ENCODE measurements around the gene PPP2R5C.

Gene PPP2R5C

DNA sequence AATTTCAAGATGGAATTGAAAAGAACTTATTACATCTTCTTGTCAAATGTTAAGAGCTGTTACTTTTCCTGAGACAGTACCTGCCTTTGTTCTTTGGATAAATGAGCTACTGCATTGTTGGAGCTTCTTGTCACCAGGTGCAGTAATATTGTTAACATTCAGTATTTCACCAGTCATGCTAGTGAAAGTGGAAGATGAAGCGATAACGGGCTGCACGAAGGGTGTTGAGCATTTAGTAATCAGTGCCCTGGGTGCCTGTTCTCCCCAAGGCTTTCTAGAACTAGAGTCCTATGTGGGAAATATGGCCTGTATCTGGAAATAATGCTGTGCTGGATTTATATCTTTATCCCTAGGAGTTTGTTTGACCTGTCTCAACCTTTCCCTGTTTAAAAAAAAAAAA lies 83.2 kb downstream of the PPP2R5C start:
- no peak for DNase-seq

DNA sequence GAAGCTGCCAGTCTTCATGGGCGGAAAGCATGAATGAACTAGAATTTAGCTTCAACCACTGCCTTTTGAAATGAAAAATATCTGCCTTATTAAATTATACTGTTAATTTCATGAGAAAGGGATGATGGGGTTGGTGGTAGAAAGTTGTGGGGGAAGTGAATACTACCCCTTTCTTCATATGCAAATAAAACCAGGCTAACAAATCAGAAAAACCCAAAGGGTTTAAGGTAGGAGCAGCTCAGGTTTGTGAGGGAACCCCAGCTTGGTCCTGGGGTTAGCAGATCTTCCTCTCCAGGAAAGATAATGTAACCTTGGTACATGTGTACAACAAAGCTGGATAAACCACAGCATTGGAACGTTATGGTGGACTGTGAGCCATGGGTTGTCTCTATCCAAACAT lies 84.0 kb downstream of the PPP2R5C start:
- no peak for DNase-seq

DNA sequence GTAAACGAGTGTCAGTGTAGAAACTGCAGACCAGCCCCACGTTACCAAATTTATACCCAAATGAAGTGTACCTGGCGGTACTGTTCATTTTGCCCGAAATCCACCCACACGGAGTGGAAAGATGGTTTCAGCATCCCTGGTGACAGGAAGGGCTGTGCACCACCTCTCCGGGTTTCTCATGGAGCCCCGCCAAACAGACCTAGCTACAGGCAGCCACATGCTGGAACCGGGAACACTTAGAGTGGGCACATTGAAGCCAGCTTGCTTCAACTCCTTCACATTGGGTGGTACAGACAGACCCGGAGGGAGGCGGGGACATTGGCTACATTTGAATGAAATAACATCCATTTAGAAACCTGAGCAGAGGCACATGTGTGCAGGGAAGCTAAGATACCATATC lies 84.4 kb downstream of the PPP2R5C start:
- no peak for DNase-seq

DNA sequence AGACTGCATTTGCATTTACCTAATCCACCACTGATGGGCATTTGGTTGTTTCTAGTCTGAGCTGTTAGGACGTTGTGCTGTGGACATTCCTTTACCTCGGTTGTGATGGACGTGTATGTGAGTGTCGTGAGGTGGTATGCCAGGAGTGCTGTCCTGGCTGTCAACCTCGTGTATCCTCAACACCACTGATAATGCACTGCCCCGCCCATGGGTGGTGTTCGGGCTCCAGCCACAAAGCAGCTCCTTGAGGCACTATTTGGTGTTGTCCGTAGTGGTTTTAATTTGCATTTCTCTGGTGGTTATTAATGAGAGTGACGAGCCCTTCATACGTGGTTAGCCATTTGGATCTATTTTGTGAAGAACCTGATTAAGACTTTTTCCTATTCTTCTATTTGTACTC lies 87.6 kb downstream of the PPP2R5C start:
- DNase-seq: no peak

DNA sequence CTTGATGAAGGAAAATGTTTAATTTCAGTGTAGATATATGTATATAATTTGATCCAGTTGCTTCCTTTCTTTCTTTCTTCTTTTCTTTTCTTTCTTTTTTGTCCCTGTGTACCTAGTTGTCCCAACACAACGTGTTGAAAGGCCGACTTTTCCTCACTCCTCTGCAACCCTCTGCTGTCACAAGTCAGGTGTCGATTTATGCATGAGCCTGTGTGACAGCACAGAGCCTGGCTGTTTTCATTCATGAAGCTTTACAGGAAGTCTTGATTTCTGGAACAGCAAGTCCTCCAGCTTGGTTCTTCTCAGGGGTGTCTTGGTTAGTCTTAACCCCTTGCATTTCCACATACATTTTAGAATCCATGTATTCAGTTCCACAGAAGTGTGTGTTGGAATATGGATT lies 88.1 kb downstream of the PPP2R5C start:
- no peak for DNase-seq

DNA sequence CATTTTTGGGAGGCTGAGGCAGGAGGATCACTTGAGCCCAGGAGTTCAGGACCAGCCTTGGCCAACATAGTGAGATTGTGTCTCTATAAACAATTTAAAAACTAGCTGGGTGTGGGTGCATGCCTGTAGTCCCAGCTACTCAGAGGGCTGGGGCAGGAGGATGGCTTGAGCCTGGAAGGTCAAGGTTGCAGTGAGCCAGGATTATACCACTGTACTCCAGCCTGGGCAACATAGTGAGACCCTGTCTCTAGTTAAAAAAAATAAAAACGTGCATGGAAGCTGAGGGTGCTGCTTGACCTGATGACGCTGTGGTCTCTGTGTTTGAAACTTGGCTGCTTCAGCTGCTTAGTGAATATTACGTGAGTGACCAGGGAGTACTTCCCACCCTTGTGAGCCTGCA lies 89.7 kb downstream of the PPP2R5C start:
- no peak for DNase-seq

DNA sequence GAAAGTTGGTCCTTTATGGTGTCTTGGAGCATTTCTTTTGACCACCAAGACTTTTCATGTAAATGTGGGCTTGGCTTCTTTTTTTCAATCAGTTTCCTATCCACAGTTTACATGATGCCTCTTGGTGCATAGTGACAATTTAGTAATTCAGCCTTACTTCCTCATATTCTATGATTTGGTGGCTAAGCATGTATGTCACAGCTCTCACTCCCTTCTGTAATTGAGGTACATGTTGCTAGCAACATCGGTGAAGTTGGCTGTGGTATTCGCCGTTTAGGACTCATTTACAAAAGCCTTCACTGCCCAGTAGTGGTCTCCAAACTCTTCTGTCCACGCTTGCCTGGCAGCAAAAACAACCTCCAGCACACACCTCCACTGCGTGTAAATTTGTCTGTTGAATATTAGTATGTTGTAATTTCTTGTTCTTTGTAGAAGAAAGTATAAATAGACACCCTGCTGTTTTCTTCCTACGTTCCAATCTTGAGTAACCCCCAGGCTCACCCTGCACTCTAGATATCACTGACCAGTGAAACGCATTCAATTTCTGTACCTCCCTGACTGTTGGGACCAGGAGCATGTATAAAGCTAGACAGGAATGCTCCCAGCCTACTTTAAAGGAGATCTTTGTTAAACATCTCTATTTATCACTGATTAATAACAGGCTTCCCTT lies 90.4 kb downstream of the PPP2R5C start:
- no peak for DNase-seq

DNA sequence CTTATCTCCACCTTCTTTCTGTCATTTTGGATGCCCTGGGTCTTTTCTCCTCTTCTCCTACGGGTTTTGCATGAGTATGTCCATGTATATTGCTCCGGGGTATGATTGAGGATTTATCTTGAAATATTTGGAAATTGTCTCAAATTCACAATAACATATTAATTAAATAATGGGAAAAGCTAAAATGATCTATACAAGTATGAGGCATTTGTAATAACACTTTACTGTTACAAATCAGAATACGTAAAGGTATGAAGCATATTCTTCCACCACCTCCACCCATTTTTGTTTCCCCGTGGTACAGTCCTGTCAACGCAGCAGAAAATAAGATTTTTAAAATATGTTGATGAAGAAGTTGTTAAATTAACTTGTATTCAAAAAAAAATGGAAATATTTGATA lies 91.3 kb downstream of the PPP2R5C start:
- no peak for DNase-seq

DNA sequence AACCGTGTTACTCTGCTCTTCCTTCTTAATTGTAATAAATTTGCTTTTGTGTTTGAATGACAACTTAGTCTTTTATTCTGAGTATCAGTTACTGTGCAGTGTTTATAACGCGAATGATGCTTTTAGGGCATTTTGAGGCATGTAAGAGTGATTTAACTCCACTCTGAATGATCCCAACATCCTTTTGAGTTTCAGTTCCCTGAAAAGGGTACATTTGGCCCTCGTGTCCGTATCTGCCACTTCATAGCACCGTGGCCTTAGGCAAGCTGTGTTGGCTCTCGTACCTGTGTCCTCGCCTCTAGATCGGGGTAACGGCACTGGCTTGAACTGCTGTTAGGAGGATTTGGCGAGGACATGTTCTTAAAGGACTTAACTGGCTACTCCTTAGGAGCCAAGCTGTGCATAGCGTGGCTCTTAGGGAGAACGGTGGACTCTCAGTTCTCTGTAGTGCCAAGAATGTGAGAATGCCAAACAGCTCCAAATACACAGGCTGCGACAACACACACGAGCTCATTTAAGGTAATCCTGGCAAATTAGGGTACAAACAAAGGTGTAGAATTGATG lies 92.0 kb downstream of the PPP2R5C start:
- no peak for DNase-seq

DNA sequence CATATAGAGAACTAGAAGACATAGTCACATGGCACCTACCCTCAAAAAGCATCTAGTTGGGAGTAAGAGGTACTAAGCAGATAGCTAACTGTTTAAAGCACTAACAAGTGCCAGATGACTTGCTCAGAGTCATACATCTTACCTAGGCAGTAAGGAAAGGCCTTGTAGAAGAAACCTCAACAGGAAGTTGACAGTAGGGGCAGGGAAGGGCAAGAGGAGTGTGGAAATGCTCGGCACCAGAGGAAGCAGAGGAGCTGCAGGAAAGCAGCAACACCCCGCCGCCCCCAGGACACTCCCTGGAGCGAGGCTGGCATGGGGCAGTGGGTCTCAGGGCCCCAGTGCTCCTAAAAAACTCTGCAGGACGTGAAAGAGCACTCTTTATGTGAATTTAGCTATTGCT lies 92.9 kb downstream of the PPP2R5C start:
- no peak for DNase-seq

DNA sequence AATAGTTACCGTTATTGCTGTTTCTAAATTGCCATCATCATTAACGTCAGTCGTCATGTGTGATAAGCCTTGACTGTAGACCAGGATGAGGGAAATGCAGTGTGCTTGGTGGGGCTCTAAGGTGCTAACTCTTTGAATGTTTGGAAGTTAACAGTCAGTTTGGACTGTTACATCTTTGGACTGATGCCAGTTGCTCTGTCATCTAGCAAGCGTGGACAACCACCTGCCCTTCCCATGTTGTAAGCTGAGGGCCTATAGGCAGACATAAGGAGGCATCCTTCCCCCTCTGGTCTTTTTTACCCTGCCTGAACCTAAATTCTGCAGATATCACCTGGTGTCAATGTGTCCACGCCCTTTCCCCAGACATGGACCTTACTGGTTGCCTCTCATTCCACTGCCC lies 94.4 kb downstream of the PPP2R5C start:
- no peak for DNase-seq

DNA sequence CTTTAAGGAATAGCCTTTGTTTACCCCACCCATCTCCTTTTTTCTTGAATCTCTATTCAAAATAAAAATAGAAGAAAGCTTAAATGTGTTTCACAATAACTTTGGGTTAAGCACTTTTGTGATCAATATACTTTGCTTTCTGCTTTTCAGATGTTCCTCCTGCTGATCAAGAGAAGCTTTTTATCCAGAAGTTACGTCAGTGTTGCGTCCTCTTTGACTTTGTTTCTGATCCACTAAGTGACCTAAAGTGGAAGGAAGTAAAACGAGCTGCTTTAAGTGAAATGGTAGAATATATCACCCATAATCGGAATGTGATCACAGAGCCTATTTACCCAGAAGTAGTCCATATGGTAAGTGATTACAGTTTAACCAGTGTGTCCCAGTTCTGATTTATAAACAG lies 95.0 kb downstream of the PPP2R5C start:
- DNase-seq: no peak

DNA sequence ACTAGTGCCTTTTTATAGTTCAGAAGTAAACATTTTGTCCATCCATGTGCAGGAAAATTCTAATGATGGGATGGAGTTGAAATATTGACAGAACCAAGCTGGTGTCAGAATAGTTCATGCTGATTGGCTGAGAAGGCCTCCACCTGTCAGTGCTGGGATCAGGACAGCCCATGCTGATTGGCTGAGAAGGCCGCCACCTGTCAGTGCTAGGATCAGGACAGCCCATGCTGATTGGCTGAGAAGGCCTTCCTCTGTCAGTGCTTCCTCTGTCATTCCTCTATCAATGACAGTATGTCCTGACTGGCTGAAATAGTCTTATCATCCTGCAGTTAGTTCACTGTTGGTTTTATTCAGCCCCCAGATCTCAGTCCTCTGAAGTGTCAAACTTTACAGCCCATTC lies 95.7 kb downstream of the PPP2R5C start:
- DNase-seq: no peak

DNA sequence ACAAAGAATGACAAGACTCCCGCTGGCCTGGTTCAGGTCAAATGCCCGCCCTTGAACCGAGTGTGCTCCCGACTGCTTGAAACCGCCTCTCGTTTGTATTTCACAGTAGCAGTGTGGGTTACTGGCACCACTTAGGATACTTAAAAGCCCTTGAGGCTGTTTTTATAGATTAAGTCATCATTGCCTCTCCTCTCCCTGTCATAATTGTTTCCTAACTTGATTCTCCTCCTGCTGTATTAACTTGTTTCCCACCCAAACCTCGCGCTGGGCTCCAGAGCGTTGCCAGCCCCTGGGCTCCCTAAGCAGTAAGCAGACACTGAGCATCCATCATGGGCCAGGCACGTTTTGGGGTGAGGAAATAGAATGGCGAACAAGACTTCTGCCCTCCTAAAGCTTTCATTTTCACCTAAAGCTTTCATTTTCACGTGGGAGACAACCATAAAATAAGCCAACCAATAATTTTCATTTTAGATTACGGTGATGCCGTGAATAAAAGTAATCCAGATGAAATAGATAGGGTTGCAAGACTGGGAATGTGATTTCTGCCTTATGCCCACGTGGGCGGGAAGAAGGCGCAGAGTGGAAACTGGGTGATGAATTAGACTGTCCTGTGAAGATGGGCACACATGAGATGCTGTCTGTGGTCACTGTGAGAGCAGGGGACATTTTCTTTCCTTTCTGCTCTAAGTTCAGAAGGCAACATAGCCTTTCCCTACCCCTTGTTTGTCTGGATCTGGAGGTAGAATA lies 97.5 kb downstream of the PPP2R5C start:
- no peak for DNase-seq

DNA sequence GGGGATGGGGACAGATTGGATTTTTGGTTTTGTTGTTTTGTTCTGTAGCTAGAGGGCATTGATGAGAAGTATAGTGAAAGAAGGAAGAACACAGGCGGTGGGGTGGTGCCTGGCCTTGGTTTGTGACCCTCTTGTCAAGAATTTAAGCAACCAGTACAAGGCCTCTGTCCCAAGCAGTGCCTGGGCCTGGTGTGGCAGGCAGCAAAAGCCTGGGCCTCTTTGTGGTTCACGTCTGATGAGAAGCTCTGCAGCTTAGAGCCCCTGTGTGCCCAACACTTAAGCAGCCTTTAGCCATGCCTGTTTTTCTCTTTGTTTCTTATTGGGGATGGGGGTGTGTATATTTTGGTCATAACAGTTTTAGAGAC lies 98.0 kb downstream of the PPP2R5C start:
- no peak for DNase-seq

DNA sequence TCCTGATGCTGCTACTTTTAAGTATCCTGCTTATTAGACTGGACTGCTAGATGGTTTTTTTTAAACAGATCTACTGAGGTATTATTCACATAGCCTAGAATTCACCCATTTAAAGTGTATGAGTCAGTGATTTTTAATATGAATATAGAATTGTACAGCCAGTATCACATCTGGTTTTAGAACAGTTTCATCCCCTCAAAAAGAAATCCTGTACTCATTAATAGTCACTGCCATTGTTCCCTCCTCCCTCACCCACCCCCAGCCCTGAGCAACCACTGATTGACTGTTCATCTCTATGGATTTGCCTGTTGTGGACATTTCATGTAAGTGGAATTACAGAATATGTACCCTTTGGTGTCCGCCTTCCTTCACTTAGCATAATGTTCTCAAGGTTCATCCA lies 98.4 kb downstream of the PPP2R5C start:
- DNase-seq: no peak

DNA sequence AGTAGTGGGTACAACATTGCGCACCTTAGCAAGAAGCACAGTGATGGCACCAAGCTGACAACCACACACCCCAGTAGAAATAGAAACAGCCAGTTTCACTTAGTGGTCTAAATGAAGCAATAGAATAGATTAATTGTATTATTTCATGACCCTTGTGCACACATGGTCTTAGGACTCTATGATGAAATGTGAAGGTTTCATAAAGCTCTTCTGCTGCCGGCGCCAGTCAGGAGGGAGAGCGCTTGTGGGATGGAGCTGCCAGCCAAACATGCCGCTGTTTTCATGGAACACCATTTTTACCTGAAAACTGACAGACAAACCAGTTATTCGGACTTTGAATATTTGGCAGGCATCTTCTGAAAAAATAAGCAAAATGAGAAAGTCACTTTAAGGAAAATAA lies 100.0 kb downstream of the PPP2R5C start:
- no peak for DNase-seq

DNA sequence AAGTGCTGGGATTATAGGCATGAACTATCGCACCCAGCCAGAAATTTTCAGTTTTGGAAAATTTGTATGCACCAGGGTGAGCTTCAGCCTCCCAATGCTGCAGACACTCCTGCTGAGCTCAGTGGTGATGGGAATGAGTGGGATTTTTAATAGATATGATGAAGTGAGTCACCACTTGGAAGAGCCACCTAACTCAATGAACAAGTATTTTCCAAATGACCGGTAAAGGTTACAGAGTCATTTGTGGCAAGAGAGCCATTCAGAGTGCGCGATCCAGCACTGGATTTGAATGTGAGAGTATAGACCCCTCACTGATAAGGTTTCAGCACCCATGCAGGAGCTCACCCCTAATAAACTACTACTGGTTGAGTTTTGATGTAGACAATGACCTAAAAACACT lies 100.7 kb downstream of the PPP2R5C start:
- no peak for DNase-seq

DNA sequence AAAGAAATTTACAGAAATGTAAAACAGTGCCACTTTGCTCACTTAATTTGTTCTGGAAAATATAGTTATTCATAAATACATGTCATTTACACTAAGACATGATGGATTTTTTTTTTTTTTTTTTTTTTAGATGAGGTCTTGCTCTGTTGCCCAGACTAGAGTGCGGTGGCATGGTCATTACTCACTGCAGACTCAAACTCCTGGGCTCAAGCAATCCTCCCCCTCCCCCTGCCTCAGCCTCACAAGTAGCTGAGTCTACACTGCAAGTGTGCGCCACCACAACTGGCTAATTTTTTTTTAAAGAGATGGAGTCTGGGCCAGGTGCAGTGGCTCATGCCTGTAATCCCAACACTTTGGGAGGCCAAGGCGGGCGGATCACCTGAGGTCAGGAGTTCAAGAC lies 101.2 kb downstream of the PPP2R5C start:
- no peak for DNase-seq

DNA sequence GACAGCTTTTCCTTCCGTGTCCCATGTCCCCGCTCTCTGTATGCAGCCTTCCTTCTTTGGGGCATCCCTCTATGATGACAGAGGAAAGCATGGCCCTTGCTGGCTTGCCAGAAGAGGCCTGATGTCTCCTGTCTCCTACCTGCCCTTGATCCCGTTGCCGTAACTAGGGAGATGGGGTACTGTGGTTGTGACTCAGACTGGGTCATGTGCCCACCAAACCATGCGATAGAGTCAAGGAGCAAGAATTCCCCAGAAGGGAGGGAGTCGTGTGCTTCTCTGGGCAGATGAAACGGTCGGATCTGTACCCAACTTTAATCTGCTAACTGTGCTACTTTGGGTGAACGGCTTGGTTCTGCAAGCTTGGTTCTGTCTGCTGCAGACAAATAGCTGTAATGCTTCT lies 103.8 kb downstream of the PPP2R5C start:
- no peak for DNase-seq

DNA sequence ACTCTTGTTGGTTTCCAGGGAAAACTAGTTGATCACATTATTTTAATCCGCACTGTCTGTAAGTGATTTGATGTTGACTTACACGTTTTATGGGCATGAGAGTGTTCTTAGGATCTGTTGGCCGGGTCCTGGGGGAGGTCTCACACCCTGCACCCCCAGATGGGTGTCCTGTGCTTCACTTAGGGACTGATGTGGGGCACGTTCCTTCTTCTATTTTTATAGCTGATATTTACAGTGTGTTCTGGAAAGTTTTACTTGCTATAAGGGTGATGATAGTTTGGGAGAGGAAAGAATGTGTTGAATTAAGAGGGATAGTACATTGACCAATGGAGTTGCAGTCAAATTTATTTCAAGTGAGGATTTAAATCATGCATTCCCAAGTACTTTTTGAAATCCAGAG lies 106.3 kb downstream of the PPP2R5C start:
- DNase-seq: no peak

DNA sequence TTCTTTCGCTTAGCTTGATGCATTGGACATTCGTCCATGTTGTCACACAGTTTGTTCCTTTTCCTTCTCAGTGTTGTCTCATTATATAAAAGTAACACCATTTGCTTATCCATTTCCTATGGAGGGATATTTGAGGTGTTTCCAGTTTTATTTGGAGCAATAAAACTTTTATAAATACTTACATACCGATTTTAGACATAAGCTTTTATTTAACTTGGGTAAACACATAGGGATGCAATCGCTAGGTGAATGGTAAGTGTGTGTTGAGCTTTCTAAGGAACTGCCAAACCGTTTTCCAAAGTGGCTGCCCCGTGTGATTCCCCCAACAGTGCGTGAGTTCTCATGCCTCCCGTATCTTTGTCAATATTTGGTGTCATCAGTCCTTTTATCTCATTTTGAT lies 107.7 kb downstream of the PPP2R5C start:
- no peak for DNase-seq

DNA sequence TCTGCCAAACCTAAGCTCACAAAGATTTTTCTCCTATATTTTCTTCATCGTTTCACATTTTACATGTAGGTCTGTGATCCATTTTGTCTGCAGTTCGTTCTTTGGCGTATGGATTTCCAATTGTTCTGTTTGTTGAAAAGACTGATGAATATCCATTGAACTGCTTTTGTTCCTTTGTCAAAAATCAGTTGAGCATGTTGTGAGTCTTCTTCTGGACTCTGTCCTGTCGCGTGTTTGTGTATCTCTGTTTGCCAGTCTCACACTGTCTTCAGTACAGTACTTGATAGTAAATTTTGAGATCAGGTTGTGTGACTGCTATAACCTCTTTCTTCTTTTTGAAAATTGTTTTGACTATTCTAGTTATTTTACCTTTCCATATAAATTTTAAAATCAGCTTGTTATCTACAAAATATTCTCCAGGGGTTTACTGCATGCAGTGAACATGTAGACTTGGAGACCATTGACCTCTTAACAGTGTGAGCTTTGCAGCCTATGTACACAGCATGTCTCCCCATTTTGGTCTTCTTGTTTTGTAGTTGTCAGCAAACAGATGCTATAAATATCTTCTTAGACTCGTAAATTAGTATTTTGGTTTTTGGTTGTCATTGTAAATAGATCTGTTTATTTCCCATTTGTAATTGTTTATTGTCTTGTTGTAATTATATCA lies 108.9 kb downstream of the PPP2R5C start:
- no peak for DNase-seq

DNA sequence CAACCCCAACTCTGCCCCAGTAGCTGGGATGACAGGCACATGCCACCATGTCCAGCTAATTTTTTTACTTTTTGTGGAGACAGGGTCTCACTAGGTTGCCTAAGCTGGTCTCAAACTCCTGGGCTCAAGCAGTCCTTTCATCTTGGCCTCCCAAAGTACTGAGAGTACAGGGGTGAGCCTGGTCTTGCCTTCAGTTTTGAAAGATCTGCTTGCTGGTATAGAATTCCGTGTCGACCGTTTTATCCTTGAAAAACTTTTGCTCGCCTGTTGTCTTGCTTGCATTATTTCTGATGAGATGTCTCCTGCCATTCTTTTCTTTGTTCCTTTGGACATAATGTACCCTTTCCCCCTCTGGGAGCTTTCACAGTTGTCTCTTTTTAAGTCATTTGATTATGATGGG lies 110.8 kb downstream of the PPP2R5C start:
- DNase-seq: no peak
